H1 (cell line): Measurements from ENCODE around the gene STX10. TPM values are rescaled to one million over a fixed set of nuclear protein-coding genes. Genes with fewer than 3 reads are reported as not detected.

Experiments
- CEBPB ChIP-seq: IDR thresholded peaks from 2 replicates; pipeline ENCODE4 v1.6.1; 2012; ENCODE audit warnings: low read depth, low read length
- EGR1 ChIP-seq: IDR thresholded peaks from 2 replicates; pipeline ENCODE4 v1.6.1; 2011; ENCODE audit warnings: low read depth, low read length, borderline replicate concordance
- EP300 ChIP-seq, 2 experiments: IDR thresholded peaks; 1 replicate in 1 of 2; 2 replicates in 1 of 2; pipeline ENCODE4 v1.6.1; 2011 to 2012; ENCODE audit warnings: low read depth in 2 of 2, low read length in 2 of 2, mild to moderate bottlenecking in 2 of 2, borderline replicate concordance in 1 of 2, inconsistent platforms in 1 of 2, moderate library complexity in 1 of 2
- FOSL1 ChIP-seq: IDR thresholded peaks from 2 replicates; pipeline ENCODE4 v1.6.1; 2011; ENCODE audit warnings: mild to moderate bottlenecking, low read depth, low read length, moderate library complexity; ENCODE audit not compliant: insufficient read depth
- GTF2F1 ChIP-seq: IDR thresholded peaks from 2 replicates; pipeline ENCODE4 v1.6.1; 2012; ENCODE audit warnings: low read depth, low read length, improper control_type of control experiment, borderline replicate concordance
- HDAC6 ChIP-seq: IDR thresholded peaks from one replicate; pipeline ENCODE4 v1.7.1; 2012; ENCODE audit warnings: low read depth, mild to moderate bottlenecking, inconsistent platforms, low read length, moderate library complexity
- SIN3A ChIP-seq, 2 experiments: IDR thresholded peaks in 1 of 2; conservative IDR thresholded peaks in 1 of 2; 2 replicates each; pipeline ENCODE4 v1.6.1; 2011 to 2012; ENCODE audit warnings: low read length in 2 of 2, improper control_type of control experiment in 1 of 2, low read depth in 1 of 2, mild to moderate bottlenecking in 1 of 2
- TCF12 ChIP-seq: IDR thresholded peaks from 2 replicates; pipeline ENCODE4 v1.6.1; 2011; ENCODE audit warnings: low read depth, mild to moderate bottlenecking, low read length
- TEAD4 ChIP-seq: IDR thresholded peaks from 2 replicates; pipeline ENCODE4 v1.6.1; 2012; ENCODE audit warnings: low read depth, low read length, inconsistent platforms, mixed read lengths
- polyA plus RNA-seq, 7 experiments: library from polyadenylated mRNA; depleted of rRNA in 3 of 7; stranded (reverse) in 5 of 7; unstranded in 2 of 7; fragments of >200 nt in 5 of 7; fragments of 200-250 nt in 2 of 7; gene quantifications; 1 replicate in 5 of 7; 2 replicates in 1 of 7; 4 replicates in 1 of 7; pipeline versions ENCODE4 v1.2.1 to v1.2.3, GENCODE V29; 2011 to 2013; ENCODE audit warnings: missing spikeins in 2 of 7, mixed read lengths in 2 of 7
- total RNA-seq: library from RNA; stranded (reverse); fragmentation: NEBNext Ultra II Directional; extraction: Animal tissue kit (Norgen Biotek cat#: 25700); gene quantifications from 2 replicates; pipeline ENCODE4 v1.2.1, GENCODE V29; 2021
- TF ChIP-seq, protein P1 (sequence below): fragments of 300-600 bp; sonication (generic); IDR thresholded peaks from 2 replicates; pipeline ENCODE4 v1.7.1; 2012; ENCODE audit warnings: low read length, moderate library complexity, mild to moderate bottlenecking, inconsistent platforms; ENCODE audit not compliant: insufficient replicate concordance

STX10 gene
- total and polyA plus RNA-seq, 2 of the 8 experiments (the other 6 are each of a cell fraction or from before 2014, with no cell fraction given), result 53.0 to 80.1 TPM

DNA sequence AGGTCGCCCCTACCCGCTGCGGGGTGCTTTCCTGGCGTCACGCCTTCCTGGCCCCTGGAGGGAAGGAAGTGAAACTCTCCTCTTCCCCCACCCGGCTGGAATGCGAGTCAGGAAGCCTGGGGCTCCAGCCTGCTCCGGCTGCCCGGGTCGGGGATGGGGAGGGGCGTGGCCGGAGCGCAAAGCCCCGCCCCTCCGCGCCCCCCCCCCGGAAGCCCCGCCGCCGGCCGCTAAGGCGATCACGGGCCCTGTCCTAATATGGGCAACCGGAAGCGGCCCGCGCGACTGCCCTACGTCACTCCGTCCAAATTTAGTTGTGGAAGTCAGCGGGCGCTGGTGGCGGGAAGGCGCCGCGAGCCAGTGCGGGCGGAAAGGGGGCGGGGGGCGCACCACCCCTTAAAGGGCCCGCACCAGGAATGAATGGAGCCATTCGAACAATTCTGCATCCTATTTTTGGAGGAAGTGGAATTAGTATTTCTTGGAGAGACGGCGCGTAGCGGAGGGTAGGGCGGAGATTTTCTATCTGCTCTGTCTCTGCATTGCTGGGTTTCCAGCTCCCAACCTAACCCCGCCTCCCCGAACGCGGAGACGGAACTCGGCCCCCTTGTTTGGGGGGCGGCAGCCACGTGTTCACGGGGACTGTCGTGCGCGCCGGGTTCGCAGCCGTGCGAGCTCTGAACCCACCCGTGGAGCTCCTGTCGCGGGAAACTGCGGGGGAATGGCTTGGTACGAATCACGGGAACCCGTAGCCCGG, 1.6 kb upstream of the STX10 start (continued):
- TF ChIP-seq, protein P1, sequence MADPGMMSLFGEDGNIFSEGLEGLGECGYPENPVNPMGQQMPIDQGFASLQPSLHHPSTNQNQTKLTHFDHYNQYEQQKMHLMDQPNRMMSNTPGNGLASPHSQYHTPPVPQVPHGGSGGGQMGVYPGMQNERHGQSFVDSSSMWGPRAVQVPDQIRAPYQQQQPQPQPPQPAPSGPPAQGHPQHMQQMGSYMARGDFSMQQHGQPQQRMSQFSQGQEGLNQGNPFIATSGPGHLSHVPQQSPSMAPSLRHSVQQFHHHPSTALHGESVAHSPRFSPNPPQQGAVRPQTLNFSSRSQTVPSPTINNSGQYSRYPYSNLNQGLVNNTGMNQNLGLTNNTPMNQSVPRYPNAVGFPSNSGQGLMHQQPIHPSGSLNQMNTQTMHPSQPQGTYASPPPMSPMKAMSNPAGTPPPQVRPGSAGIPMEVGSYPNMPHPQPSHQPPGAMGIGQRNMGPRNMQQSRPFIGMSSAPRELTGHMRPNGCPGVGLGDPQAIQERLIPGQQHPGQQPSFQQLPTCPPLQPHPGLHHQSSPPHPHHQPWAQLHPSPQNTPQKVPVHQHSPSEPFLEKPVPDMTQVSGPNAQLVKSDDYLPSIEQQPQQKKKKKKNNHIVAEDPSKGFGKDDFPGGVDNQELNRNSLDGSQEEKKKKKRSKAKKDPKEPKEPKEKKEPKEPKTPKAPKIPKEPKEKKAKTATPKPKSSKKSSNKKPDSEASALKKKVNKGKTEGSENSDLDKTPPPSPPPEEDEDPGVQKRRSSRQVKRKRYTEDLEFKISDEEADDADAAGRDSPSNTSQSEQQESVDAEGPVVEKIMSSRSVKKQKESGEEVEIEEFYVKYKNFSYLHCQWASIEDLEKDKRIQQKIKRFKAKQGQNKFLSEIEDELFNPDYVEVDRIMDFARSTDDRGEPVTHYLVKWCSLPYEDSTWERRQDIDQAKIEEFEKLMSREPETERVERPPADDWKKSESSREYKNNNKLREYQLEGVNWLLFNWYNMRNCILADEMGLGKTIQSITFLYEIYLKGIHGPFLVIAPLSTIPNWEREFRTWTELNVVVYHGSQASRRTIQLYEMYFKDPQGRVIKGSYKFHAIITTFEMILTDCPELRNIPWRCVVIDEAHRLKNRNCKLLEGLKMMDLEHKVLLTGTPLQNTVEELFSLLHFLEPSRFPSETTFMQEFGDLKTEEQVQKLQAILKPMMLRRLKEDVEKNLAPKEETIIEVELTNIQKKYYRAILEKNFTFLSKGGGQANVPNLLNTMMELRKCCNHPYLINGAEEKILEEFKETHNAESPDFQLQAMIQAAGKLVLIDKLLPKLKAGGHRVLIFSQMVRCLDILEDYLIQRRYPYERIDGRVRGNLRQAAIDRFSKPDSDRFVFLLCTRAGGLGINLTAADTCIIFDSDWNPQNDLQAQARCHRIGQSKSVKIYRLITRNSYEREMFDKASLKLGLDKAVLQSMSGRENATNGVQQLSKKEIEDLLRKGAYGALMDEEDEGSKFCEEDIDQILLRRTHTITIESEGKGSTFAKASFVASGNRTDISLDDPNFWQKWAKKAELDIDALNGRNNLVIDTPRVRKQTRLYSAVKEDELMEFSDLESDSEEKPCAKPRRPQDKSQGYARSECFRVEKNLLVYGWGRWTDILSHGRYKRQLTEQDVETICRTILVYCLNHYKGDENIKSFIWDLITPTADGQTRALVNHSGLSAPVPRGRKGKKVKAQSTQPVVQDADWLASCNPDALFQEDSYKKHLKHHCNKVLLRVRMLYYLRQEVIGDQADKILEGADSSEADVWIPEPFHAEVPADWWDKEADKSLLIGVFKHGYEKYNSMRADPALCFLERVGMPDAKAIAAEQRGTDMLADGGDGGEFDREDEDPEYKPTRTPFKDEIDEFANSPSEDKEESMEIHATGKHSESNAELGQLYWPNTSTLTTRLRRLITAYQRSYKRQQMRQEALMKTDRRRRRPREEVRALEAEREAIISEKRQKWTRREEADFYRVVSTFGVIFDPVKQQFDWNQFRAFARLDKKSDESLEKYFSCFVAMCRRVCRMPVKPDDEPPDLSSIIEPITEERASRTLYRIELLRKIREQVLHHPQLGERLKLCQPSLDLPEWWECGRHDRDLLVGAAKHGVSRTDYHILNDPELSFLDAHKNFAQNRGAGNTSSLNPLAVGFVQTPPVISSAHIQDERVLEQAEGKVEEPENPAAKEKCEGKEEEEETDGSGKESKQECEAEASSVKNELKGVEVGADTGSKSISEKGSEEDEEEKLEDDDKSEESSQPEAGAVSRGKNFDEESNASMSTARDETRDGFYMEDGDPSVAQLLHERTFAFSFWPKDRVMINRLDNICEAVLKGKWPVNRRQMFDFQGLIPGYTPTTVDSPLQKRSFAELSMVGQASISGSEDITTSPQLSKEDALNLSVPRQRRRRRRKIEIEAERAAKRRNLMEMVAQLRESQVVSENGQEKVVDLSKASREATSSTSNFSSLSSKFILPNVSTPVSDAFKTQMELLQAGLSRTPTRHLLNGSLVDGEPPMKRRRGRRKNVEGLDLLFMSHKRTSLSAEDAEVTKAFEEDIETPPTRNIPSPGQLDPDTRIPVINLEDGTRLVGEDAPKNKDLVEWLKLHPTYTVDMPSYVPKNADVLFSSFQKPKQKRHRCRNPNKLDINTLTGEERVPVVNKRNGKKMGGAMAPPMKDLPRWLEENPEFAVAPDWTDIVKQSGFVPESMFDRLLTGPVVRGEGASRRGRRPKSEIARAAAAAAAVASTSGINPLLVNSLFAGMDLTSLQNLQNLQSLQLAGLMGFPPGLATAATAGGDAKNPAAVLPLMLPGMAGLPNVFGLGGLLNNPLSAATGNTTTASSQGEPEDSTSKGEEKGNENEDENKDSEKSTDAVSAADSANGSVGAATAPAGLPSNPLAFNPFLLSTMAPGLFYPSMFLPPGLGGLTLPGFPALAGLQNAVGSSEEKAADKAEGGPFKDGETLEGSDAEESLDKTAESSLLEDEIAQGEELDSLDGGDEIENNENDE, result no peak
- TF ChIP-seq CEBPB, result no peak
- 0 out of 3 replicates have a peak, but pooled peaks of 1 of the 2 experiments have one; percentile 24 for TF ChIP-seq EP300 (IDR thresholded peaks at IDR 0.05; ENCODE audit: borderline replicate concordance in 1 of 2, low read depth in 2 of 2, low read length in 2 of 2)
- peak; percentile 97 for TF ChIP-seq TEAD4
- TF ChIP-seq TCF12, result no peak
- TF ChIP-seq HDAC6, result no peak
- TF ChIP-seq FOSL1, result no peak
- TF ChIP-seq EGR1, result peak; percentile 76; the same call in 1 of the 2 replicates
- peak; percentile 44 to 55; a peak in 2 of 4 replicates for TF ChIP-seq SIN3A (conservative IDR thresholded peaks at IDR 0.05 in 1 of 2, IDR thresholded peaks at IDR 0.05 in 1 of 2; ENCODE audit: low read depth in 1 of 2, low read length in 2 of 2)
- peak; percentile 76; the same call in 1 of the 2 replicates for TF ChIP-seq GTF2F1
